ENCODE results near the gene LRCOL1. TPM values are rescaled to one million over a fixed set of nuclear protein-coding genes. Genes with fewer than 3 reads are reported as not detected.

Gene LRCOL1
- total and polyA plus RNA-seq, 3 donors from 2014 or later = 0.81 to 1.6 TPM; not detected in 1

- WGBS, 2 donors = 93 to 99% methylated on average over 7 to 24 of the region's 24 CpGs
- H3K4me1 ChIP-seq = peaks cover 10% of the 10 kb centered on the region
- TF ChIP-seq POLR2A (IDR thresholded peaks at IDR 0.05) (no peak), CTCF (IDR thresholded peaks at IDR 0.05) (no peak)
- no peak overlapping the region for H3K27ac ChIP-seq
- no peaks in the 10 kb centered on the region for H3K36me3 ChIP-seq (ENCODE audit: low read depth, missing control alignments)
- DNase-seq = no peak
- no peak overlapping the region for H3K4me3 ChIP-seq
- no peaks in the 10 kb centered on the region for H3K9me3 ChIP-seq
- intact Hi-C loops (cut with DNase I; ENCODE audit: low total_unique reads) = no loop called here
- no peaks in the 10 kb centered on the region for H3K27me3 ChIP-seq
Measured at GRCh38 chr12:132625731-132626430, 15.5 kb upstream of the LRCOL1 start.

DNA sequence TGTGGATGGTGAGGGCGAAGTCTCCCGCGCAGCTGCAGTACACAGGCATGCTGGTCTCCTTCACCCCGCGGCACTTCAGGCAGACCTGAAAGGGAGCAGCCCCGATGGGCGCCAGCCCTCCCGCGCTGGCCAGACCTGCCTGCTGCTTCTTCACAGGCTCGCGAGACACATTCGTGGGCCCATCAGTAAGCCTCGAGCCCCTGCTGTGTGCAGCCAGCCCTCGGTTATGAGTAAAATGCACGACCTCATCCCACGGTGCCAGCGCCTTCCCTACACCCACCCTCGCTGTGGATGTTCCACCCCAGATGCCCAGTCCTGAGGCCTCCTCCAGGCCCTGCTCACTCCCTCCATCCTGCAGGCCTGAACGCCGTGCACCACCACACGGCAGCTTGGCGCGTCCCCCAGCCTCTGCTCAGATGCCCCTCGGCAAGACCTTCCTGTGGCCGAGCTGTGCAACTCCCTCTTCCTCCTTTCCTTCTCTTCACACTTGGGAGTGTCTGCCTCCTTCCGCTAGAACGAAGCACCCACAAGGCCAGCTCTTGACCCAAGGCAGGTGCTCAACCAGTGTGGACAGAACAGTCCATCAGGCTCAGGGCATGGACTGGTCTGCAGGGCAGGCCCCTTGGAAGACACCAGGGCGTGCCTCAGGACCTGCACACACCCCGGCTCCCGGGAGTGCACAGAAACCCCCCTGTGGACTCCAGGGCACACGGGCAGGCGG lies 14.7 kb upstream of the LRCOL1 start:
- Histone ChIP-seq H3K4me3 (no peak overlapping the region), H3K9me3 (no peaks in the 10 kb centered on the region), H3K27ac (no peak overlapping the region), H3K27me3 (no peaks in the 10 kb centered on the region), H3K4me1 (peaks cover 10% of the 10 kb centered on the region), H3K36me3 (ENCODE audit: low read depth, missing control alignments) (no peaks in the 10 kb centered on the region)
- DNase-seq = no peak
- WGBS, 2 donors = 89 to 95% methylated on average over 20 to 32 of the region's 32 CpGs
- no peak for TF ChIP-seq CTCF (IDR thresholded peaks at IDR 0.05)
- no peak for TF ChIP-seq POLR2A (IDR thresholded peaks at IDR 0.05)
- intact Hi-C loops (cut with DNase I; ENCODE audit: low total_unique reads) = no loop called here

DNA sequence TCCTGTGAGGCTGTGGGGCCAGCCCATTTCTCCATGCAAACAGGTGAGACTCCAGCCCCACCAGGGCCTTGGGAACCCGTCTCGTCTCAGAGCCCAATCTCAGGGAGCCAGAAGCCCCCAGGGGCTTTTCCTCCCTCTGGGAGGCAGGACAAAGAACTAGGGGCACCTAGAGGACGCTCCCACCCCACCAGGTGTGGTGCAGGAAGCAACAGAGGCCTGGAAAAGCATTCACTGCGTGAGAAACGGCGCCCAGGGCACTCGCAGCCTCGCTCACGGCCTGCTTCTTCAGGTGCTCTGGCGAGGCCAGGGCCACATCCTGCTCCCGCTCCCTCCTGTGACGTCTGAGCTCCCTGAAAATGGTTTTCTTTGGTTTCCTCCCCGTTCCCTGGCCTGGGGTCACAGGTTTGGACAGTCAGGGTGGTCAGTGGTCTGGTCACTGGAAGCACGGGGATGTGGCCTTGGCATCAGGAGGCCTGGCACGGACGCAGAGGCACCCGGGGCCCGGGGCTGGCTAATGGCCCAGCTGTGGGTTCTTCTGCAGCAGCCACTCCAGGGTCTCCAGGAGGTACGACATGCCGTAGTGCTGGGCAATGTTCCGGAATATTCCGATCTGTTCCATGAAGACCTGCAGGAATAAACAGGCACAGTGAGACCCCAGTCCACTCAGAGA lies 13.9 kb upstream of the LRCOL1 start:
- no peak overlapping the region for H3K4me3 ChIP-seq
- no peak for DNase-seq
- H3K36me3 ChIP-seq (ENCODE audit: low read depth, missing control alignments) = no peaks in the 10 kb centered on the region
- no peak for TF ChIP-seq POLR2A (IDR thresholded peaks at IDR 0.05)
- no peak for TF ChIP-seq CTCF (IDR thresholded peaks at IDR 0.05)
- no peaks in the 10 kb centered on the region for H3K9me3 ChIP-seq
- 91 to 95% methylated on average over 4 to 22 of the region's 22 CpGs for WGBS, 2 donors
- peaks cover 10% of the 10 kb centered on the region for H3K4me1 ChIP-seq
- no peak overlapping the region for H3K27ac ChIP-seq
- intact Hi-C loops (cut with DNase I; ENCODE audit: low total_unique reads) = no loop called here
- no peaks in the 10 kb centered on the region for H3K27me3 ChIP-seq

DNA sequence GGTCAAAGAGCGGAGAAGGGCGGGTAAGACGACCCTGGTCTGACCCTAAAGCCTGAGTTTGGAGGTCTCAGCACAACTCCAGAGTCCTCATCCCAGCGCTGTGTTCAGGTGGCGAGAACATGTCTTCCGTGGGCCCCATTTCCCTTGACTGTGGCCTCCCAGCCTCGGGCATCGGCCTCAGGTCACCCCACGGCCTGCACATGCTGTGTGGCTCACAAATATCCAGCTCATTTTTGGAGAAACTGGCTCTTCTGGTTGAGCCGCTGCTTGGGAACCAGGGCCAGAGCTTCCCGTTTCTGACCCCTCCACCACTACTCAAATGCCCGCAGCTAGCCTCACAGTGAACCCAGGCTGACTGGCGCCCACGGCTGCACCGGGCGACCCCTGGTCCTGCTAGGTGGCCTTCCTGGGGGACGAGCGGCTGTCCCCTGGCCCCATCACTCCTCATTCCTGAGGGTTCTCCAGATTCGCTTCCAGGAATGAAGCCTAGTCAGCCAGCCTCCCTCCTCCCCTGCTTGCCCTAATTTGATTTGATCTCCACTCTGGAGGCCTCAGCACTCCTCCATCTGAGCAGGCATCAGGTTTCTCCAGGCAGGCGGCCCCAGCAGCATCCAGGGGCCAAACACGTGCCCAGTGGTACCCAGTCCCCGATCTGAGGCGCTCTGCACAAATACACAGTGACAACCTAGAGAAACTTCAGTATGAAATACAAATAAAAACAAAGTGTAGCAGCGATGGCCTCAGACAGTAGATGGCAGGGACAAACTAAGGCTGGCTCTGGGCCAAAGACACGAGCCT lies 12.9 kb upstream of the LRCOL1 start:
- no peak for DNase-seq
- Histone ChIP-seq H3K36me3 (ENCODE audit: low read depth, missing control alignments) (no peaks in the 10 kb centered on the region), H3K27ac (no peak overlapping the region), H3K4me3 (no peak overlapping the region), H3K4me1 (peaks cover 10% of the 10 kb centered on the region), H3K9me3 (no peaks in the 10 kb centered on the region), H3K27me3 (no peaks in the 10 kb centered on the region)
- TF ChIP-seq CTCF (IDR thresholded peaks at IDR 0.05) (no peak), POLR2A (IDR thresholded peaks at IDR 0.05) (no peak)
- WGBS, 2 donors = 79 to 84% methylated on average over 20 to 25 of the region's 25 CpGs
- intact Hi-C loops (cut with DNase I; ENCODE audit: low total_unique reads) = no loop called here
